ENCODE measurements around the gene PTPRT. TPM values are rescaled to one million over a fixed set of nuclear protein-coding genes. Genes with fewer than 3 reads are reported as not detected.

PTPRT gene
- total and polyA plus RNA-seq, 2 of the 13 experiments (the other 11 are each of a cell fraction or from before 2014, with no cell fraction given): under 0.01 to 0.09 TPM

DNA sequence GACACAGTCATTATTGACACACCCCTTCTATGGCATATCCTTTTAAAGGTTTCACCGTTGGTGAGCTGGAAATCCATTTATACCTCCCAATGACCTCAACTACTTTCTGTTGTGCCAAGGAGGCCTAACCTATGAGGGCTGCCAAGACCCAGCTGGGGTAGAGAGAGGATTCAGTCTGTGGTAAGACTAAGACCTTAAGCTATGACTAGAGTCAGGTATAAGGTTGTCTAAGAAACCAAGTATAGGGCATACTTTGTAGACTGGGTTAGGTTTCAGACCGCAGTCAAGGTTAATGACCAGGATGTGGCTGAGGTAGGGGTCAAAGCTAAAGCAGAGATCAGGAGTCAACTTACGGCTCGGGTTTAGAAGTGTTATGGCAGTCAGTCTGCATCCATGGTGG is 930.3 kb downstream of the PTPRT start:
- no peak overlapping the region for H2AFZ ChIP-seq (ENCODE audit: low read length)
- no peak overlapping the region for H3K27ac ChIP-seq (ENCODE audit: extremely low read length, insufficient read depth, low read length)
- no peak for TF ChIP-seq ZFP41 (CRISPR knock-in tag; IDR thresholded peaks at IDR 0.05; ENCODE audit: borderline replicate concordance)
- no peak for TF ChIP-seq KDM2A (CRISPR knock-in tag; IDR thresholded peaks at IDR 0.05; ENCODE audit: borderline replicate concordance, low read depth)
- TF ChIP-seq, protein P1, sequence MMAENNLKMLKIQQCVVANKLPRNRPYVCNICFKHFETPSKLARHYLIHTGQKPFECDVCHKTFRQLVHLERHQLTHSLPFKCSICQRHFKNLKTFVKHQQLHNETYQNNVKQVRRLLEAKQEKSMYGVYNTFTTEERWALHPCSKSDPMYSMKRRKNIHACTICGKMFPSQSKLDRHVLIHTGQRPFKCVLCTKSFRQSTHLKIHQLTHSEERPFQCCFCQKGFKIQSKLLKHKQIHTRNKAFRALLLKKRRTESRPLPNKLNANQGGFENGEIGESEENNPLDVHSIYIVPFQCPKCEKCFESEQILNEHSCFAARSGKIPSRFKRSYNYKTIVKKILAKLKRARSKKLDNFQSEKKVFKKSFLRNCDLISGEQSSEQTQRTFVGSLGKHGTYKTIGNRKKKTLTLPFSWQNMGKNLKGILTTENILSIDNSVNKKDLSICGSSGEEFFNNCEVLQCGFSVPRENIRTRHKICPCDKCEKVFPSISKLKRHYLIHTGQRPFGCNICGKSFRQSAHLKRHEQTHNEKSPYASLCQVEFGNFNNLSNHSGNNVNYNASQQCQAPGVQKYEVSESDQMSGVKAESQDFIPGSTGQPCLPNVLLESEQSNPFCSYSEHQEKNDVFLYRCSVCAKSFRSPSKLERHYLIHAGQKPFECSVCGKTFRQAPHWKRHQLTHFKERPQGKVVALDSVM (CRISPR knock-in tag; IDR thresholded peaks at IDR 0.05): no peak
- no peak for TF ChIP-seq RNF2 (conservative IDR thresholded peaks at IDR 0.05; ENCODE audit: low read depth)
- TF ChIP-seq, protein P2, sequence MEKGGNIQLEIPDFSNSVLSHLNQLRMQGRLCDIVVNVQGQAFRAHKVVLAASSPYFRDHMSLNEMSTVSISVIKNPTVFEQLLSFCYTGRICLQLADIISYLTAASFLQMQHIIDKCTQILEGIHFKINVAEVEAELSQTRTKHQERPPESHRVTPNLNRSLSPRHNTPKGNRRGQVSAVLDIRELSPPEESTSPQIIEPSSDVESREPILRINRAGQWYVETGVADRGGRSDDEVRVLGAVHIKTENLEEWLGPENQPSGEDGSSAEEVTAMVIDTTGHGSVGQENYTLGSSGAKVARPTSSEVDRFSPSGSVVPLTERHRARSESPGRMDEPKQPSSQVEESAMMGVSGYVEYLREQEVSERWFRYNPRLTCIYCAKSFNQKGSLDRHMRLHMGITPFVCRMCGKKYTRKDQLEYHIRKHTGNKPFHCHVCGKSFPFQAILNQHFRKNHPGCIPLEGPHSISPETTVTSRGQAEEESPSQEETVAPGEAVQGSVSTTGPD (CRISPR knock-in tag; IDR thresholded peaks at IDR 0.05): no peak
- no peak for TF ChIP-seq CREB1 (IDR thresholded peaks at IDR 0.05)
- no peak for TF ChIP-seq CREB1 (CRISPR knock-in tag; IDR thresholded peaks at IDR 0.05)
- TF ChIP-seq ZNF296 (CRISPR knock-in tag; conservative IDR thresholded peaks at IDR 0.05): no peak
- no peak for TF ChIP-seq ZFY (CRISPR knock-in tag; IDR thresholded peaks at IDR 0.05)
- in situ Hi-C loops (cut with HindIII; ENCODE audit: extremely low pct_ligation_motif_present, low pct_unique_long_range_greater_than_20kb) (no loop called here), intact Hi-C loops (cut with micrococcal nuclease; ENCODE audit: unreplicated experiment) (no loop called here)
- no peak for DNase-seq (ENCODE audit: low spot score)
- no peaks in the 10 kb centered on the region for H4K20me1 ChIP-seq (ENCODE audit: insufficient read depth, low read length)
- no peak for ATAC-seq
- H3K9me3 ChIP-seq (ENCODE audit: low read length): peaks cover 91% of the 10 kb centered on the region
- no peaks in the 10 kb centered on the region for H3K4me1 ChIP-seq (ENCODE audit: insufficient read depth, low read length)
- H3K4me3 ChIP-seq (replicated peaks in 1 of 3; ENCODE audit: insufficient read depth in 1 of 3, low read depth in 2 of 3, low read length in 3 of 3): no peak overlapping the region
- no peak overlapping the region for H3K4me2 ChIP-seq (ENCODE audit: low read depth, low read length)
- ChIA-PET POLR2A (no interaction called here), CTCF (ENCODE audit: low intra/inter-chr PET ratio, low total read pairs) (no interaction called here)
- H3K36me3 ChIP-seq (replicated peaks in 1 of 2; ENCODE audit: control insufficient read depth in 1 of 2, insufficient read depth in 2 of 2, low read length in 2 of 2): no peaks in the 10 kb centered on the region
- BruUV-seq (replicated peaks): no TSS peak
- no peaks in the 10 kb centered on the region for H3K27me3 ChIP-seq (ENCODE audit: control insufficient read depth in 1 of 2, insufficient read depth in 2 of 2, low read length in 2 of 2)
- H3K9ac ChIP-seq (ENCODE audit: insufficient read depth, low read depth, low read length): no peak overlapping the region
- no peaks in the 10 kb centered on the region for H3K79me2 ChIP-seq (ENCODE audit: insufficient read depth, low read length)
- FAIRE-seq: no peak
- 12% methylated on average over 4 of the region's 4 CpGs for WGBS (ENCODE audit: low lambda C conversion rate)
